T-helper 1 cell (primary cell): ENCODE measurements around the gene CFAP97.

Experiments
- DNase-seq, 5 donors: peaks; one replicate each; pipeline ENCODE4 v3.0.0-alpha.2; 2012 to 2020

The CFAP97 gene

GRCh38 chr4:185196437-185196836 lies 7.4 kb downstream of the CFAP97 start:
- DNase-seq = no peak

GRCh38 chr4:185194924-185195888 lies 8.6 kb downstream of the CFAP97 start:
- DNase-seq = no peak

- DNase-seq = no peak
These were observed 11.7 kb downstream of the CFAP97 start for GRCh38 chr4:185192059-185192458.

- no peak for DNase-seq
These were observed 13.4 kb downstream of the CFAP97 start for GRCh38 chr4:185190306-185190856.

GRCh38 chr4:185189606-185190305 lies 14.0 kb downstream of the CFAP97 start:
- no peak for DNase-seq

GRCh38 chr4:185186769-185187168 lies 17.0 kb downstream of the CFAP97 start:
- no peak for DNase-seq

- peak; percentile 48 to 80 (median 69) for DNase-seq
These were observed 20.0 kb downstream of the CFAP97 start for GRCh38 chr4:185183622-185184281.

GRCh38 chr4:185182239-185182638 lies 21.6 kb downstream of the CFAP97 start:
- DNase-seq = no peak

- DNase-seq = no peak
These were observed 24.3 kb downstream of the CFAP97 start for GRCh38 chr4:185179488-185179887.

GRCh38 chr4:185171373-185172071 lies 32.3 kb downstream of the CFAP97 start:
- DNase-seq = no peak

GRCh38 chr4:185167234-185167633 lies 36.6 kb downstream of the CFAP97 start:
- no peak for DNase-seq

GRCh38 chr4:185165605-185166063 lies 38.2 kb downstream of the CFAP97 start:
- DNase-seq = peak in 1 of 5 donors; percentile 79

GRCh38 chr4:185151296-185151695 lies 52.5 kb downstream of the CFAP97 start:
- DNase-seq = no peak

- no peak for DNase-seq
These were observed 54.4 kb downstream of the CFAP97 start for GRCh38 chr4:185149392-185149791.

GRCh38 chr4:185145572-185145971 lies 58.2 kb downstream of the CFAP97 start:
- DNase-seq = no peak

GRCh38 chr4:185144601-185145240 lies 59.1 kb downstream of the CFAP97 start:
- no peak for DNase-seq

- peak in 1 of 5 donors; percentile 34 for DNase-seq
These were observed 60.2 kb downstream of the CFAP97 start for GRCh38 chr4:185143601-185143969.

- peak; percentile 67 to 81 (median 74) for DNase-seq
These were observed 60.7 kb downstream of the CFAP97 start, which contains the start of gene SLC25A4 for GRCh38 chr4:185142912-185143600. Gene SLC25A4 (plus strand): TSS chr4:185143266. CDS start chr4:185143373, 107 bp downstream.

- DNase-seq = no peak
These were observed 61.3 kb downstream of the CFAP97 start for GRCh38 chr4:185142564-185142911.

GRCh38 chr4:185141777-185142176 lies 62.0 kb downstream of the CFAP97 start:
- no peak for DNase-seq

- DNase-seq = no peak
These were observed 64.1 kb downstream of the CFAP97 start for GRCh38 chr4:185139736-185140135.
